Measurements from ENCODE around the gene CST6.
A peak's percentile ranks its signal among the peaks of the same experiment; 100 is the strongest.
"Not testable (repeated sequence)": the region's sequence is repeated elsewhere in the genome, so short reads cannot be mapped to it uniquely, and the experiment has no call there.

Gene CST6

DNA sequence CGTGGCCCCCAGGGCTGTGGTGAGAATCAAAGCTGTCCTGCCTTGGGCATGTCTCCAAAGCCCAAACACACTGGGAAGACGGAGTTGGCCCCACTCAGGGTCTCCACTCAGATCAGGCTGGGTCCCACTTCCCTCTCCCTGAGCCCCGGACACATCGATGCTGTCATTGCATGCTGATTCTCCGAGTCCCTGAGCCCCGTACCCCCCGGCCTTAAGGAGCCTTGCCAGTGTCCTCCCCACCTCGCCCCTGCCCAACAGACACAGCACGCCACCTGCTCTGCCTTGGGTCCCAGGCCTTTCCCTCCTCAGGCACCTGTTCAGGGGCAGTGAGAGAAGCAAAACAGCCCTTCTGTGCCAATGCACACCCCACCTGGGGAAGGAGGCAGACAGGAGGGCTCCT is 24.5 kb upstream of the CST6 start:
- DNase-seq: no peak

DNA sequence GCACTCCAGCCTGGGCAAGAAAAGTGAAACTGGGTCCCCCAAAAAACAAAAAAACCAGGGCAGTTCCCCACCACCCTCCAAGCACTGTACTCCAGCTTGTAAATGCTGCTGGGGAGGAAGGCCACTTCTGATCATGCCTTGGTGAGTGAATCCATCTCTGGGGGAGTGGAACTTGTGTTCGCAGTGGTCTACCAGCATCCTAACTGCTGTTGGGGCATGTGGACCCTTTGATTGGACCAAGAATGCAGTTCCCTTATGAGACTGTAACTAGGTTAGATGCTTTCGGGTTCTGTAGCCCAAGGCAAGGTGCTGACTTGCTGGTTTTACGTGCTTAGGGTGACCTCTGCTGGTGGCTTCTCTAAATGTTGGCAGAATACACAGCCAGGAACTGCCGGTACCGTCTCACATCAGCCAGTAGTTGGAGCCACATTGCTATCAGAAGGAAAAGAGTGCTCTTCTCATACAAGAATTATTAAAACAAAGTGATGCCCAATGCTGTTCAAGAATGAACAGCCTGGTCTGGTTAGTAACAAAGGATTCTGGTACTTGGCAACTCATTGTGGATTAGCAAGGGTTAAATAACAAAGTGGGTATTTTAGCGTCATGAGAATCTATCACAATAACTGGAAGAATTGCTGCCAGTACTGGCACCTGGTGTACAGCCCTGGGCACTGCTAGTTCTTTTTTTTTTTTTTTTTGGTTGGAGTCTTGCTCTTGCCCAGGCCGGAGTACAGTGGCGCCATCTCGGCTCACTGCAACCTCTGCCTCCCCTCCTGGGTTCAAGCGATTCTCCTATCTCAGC is 22.8 kb upstream of the CST6 start:
- DNase-seq: peak; percentile 94

DNA sequence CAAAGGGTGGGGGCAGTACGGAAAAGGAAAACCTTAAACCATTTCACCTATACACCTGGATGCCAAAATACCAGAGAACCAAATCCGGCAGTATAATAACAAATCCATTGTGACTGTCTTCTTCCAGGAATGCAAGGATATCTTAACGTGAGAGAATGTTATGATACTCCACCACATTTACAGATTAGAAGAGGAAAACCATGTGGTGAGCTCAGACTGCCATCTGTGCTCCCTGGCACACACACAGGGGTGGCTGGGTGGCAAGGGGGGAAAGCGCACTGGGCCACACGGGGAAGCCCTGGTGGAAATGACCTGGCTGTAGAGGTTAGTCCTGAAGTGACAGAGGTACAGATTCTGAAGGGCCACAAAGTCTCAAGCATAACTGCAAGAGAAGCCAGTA is 19.8 kb upstream of the CST6 start:
- DNase-seq: no peak

GRCh38 chr11:65997286-65997685 is 14.5 kb upstream of the CST6 start:
- DNase-seq: no peak

- DNase-seq: peak; percentile 90
These were observed 9.7 kb upstream of the CST6 start, which contains the start of the genes BANF1 and EIF1AD for GRCh38 chr11:66001942-66002647. Gene BANF1, plus strand, starts transcription at chr11:66002503. Its CDS starts 748 bp downstream, at chr11:66003251. Gene EIF1AD, minus strand, starts transcription at chr11:66002157. Its CDS starts 1,768 bp downstream, at chr11:66000389.

DNA sequence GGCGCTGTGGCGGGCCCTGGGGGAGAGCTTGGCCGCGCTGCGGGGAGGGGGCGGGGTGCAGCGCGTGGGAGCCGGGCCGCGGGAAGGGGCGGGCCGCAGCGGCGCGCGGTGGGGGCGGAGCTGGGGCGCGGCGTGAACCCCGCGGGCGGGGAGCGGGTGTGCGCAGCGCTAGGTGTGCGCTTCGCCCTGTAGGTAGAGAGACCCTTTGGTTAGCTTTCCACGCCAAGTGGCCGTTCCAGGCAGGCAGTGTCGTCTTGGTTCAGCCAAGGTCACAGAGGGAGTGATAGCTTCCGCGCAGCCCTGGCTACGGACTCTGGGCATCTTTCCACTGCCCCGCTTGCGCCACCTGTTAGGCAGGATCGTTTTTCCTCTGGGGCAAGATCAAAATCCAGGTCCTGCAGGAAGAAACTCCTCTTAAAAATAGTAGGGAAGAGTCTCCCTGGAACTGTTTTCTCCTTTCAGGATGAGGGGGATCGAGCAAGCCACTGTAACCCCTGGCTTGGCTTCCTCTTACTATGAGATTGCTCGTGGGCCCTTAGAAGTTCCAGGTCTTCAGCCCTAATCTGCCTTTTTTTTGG is 9.1 kb upstream of the CST6 start:
- DNase-seq: peak; percentile 81

- DNase-seq: no peak
These were observed 8.5 kb upstream of the CST6 start for GRCh38 chr11:66003291-66003690.

DNA sequence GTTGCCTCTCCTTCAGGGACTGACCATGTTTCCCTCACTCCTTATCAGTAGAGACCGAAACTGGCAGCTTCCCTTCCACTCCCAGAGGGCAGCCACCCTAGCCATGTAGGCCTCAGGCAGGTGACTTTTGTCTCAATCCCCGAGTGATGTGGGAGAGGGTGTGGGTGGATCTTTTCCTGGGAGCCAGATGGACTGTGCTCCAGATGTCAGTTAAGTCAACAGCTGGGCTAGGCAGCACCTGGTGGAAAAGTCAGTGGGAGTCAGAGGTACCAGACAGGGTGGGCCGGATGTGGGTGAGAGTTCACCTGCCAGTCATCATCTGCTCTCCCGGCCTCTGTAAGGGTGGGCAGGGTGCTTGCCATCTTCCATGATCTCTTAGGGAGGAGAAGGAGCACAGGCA is 7.6 kb upstream of the CST6 start:
- DNase-seq: no peak

DNA sequence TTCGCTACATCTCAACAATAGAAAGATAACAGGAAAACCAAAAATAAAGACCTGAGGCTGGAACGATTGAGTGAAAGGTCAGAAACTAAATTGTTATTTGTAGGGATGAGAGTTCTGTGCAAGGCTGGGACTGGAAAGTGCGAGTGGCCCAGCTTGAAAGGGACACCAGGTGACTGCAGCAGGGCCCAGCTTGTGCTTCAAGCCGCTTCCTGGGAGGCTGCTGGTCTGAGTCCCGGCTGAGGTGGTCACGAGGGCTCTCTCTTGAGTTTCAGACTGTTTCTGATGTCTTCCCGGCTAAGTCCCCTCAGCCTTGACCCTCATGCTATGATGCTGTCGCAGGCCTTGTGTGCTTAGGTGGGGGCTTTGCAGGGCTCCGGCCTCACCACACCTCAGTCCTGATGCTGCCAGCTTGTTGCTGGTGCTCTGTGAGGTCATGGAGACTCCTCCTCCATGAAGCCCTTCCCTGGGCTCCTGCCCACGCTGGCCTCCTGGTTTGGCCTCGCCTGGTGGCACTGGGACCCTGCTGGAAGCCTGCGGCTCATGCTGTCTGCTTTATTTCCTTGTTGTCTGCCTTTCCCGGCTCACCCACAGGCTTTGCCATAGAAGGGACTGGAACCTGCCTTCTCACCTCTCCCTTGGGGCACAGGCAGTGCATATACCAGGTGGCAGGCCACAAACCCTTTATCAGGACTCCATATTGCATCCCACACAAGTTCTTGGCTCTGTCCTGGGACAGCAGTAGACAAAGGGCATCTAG is 5.5 kb upstream of the CST6 start:
- DNase-seq: no peak

- DNase-seq: no peak
These were observed 5.0 kb upstream of the CST6 start for GRCh38 chr11:66006891-66007176.

GRCh38 chr11:66007201-66007634 is 4.6 kb upstream of the CST6 start:
- no peak for DNase-seq

DNA sequence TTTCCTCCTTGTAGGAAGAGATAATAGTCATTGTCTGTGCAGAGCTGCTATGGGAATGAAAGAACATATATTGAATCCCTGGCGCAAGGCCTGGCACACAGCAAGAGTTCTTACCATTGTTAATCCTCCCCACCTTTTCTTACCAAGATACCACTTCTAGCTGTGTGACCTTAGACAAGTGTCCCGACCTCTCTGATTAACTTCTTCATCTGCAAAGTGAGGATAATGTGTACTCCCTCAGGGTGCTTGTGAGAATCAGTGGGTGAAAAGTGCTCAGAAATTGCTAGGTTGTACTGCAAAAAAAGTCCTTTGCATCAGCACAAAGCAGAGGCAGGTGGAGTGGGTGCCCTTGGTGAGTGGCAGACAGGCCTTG is 3.7 kb upstream of the CST6 start:
- DNase-seq: no peak

DNA sequence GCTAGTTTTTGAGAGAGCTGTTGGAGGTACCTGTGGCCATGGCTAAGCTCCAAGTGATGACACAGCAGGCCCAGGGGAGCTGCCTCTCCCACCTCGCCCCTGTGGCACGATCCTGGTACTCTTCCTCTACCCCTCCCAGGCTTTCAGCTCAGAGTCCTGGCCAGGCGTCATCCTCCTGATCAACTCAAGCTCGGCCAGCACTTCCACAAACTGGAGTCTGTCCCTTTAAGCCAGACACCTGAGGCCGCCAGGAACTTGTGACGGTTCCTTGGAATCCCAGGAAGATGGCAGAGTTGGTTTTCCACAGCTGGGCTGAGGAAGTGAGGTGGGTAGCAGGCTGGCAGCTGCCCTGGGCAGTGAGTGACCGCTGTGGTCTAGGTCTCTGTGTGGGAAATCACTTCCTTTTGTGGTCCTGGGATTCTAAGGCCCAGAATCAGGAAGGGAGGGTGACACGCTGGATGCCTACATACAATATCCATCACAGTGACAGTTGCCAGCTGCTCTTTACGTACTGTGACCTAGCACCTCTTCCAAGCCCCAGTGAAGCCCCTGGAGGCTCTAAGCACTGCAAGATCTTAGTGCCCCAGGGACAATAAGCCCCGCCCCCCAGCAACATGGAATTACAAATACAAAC is 3.2 kb upstream of the CST6 start:
- DNase-seq: no peak

DNA sequence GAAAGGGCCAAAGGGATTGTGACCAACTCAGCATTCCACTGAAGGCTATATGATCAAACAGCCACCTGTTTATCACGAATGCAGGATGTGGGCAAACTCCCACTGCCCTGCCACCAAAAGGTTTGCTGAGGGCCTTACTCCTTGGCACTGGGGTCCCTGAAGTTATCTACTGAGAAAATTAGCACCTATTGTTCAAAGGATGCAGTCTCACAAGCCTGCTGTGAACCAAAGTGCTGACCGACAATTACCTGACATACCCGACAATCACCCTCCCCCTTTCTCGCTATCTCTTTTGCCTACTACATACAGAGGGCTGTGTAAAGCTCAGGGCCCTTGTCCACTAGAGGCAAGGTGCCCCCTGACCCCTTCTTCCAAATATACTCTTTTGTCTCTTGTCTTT is 1.8 kb upstream of the CST6 start:
- DNase-seq: not testable (repeated sequence)

DNA sequence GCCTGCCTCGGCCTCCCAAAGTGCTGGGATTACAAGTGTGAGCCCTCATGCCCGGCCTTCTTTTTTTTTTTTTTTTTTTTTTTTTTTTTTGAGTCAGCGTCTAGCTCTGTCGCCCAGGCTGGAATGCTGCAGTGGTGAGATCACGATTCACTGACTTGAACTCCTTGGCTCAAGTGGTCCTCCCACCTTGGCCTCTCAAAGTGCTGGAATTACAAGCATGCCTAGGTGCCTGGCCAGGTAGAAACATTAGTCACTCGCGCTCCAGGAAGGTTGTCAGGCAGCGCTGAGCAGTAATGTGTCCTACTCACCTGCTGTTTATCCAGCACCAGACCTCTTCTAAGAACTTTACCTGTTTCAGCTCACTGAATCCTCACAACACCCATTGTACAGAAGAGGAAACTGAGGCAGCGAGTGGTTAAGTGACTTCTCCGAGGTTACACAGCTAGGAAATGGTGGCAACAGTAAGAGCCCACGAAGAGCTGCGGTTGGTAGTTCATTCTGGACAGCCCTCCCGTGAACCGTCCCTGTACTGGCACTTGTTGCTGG is 496 bp upstream of the CST6 start:
- DNase-seq: no peak

- DNase-seq: no peak
These were observed 650 bp downstream of the CST6 start for GRCh38 chr11:66012371-66012945.

DNA sequence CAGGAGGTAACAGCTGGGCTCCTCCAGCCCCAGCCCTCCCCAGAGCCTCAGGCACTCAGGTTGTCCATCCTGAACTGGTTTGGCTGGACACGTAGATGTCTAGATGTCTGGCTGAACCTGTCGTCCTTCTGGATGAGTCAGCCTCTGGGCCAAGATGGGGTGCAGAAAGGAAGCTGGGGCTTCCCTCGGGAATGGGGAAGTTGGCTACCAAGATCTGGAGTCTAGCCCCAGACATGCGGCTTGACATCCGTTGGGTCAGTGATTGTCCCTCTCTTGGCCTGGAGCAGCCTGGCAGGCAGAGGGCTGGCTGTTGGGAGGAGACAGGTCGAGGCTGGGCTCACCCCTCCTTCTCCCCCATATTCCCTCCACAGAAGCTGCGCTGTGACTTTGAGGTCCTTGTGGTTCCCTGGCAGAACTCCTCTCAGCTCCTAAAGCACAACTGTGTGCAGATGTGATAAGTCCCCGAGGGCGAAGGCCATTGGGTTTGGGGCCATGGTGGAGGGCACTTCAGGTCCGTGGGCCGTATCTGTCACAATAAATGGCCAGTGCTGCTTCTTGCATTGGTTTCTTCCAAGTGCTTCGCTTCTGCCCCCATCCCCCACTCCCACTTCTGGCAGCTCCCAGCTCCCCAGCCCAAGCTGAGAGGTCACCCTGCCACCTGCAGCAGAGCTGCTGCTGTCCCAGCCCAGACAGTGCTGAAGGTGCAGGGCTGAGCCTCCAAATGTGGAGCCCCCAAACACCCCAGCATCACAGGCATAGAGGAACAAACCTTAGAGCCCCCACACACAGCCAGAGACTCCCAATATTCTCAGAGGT is 1.3 kb downstream of the CST6 start:
- DNase-seq: no peak

- no peak for DNase-seq
These were observed 1.9 kb downstream of the CST6 start for GRCh38 chr11:66013762-66014100.

DNA sequence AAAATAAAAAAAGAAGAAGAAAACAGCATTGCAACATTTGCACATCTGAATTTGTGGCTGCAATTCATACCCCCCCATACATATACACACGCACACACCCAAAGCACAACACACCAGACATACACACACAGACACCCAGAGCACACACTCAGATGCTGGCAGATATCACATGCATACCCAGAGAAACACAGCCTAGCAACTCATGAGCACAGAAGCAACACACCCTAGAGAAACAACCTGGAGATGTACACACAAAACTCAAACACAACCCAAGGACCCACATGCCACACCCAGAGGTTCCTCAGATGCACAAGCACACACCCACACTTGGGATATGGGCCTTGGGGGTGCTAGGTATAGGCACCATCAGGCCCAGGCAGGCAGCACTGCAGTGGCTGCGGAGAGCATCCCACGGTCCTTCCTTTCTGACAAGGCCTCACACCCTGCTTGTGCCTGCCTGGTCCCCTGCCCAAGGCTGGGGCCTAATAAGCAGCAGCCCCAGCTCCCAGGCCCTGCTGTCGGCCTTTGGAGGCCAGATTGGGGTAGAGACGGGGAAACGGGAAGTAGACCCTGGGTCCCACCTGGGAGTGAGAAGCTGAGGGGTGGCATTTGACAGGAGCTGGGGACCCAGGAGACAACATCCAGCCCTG is 3.1 kb downstream of the CST6 start:
- DNase-seq: no peak

GRCh38 chr11:66015454-66015881 is 3.7 kb downstream of the CST6 start:
- DNase-seq: no peak
